T-helper 9 cell (primary cell): ENCODE measurements around the gene LSMEM2.
"Not testable (repeated sequence)": the region's sequence is repeated elsewhere in the genome, so short reads cannot be mapped to it uniquely, and the experiment has no call there.

Experiments
- DNase-seq: peaks from one replicate; pipeline ENCODE4 v3.0.0-alpha.2; 2020

LSMEM2 gene

DNA sequence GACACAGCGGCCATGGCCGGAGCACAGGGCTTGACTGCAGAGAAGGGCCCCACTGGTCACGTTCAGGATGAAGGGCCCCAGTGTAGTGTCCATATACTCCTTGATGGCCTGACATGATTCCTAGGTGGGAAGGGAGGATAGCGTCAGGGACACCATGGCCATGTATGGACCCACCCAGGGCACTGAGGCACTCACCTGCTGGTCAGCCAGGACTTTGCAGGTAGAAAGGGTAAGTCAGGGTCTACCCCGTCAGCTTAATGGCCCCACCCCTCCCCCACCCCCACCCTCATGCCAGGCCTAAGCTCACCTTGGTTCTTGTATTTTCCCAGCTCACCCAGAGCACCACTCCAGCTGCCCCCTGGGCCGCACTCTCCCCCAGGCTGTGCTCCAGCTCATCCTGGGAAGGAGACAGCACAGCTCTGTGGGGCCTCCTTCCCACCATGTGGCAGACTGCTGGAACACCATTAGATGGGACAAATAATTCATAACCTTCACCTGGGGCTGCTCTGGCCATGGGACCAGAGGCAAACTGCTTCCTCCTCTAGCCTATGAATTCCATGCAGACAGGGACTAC is 21.9 kb downstream of the LSMEM2 start:
- no peak for DNase-seq

DNA sequence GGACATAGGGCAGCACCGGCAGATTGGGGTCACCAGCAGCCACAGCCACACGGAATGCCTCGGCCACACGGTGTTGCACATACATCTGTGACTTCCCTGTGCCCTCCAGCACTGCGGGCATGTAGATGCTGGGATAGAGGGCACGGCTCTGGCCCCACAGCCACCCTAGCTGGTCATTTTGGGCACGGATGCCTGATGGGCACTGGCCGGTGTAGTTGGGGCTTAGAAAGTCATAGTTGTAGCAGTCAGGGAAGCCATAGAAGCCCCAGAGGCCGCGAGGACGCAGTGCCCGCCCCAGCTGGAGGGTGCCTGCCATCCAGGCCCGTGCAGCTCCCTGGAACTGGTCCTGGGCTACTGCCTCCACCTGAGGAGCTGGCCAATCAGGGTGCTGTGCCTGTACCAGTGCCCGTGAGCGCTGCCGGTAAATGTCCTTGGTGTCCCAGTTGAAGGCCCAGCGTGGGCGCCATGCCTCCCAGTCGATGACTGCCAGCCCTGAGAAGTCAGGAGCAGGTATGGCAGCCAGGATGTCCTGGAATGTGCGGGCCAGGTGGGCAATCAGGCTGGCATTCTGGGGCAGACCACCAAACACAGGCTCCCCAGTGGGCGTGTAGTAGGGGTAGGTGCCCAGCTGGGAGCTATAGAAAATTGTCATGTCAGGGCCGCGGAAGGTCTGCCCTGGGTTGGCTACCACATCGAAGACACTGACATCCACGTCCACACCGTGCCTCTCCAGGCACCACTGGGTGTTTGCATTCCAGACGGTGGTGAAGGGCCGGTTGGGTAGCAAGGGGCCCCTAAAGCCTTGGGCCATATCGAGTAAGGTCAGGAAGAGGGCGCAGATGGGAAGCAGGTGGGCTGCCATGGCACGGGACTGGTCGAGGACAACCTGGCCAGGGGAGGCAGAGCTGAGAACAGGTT is 23.5 kb downstream of the LSMEM2 start:
- DNase-seq, result no peak

DNA sequence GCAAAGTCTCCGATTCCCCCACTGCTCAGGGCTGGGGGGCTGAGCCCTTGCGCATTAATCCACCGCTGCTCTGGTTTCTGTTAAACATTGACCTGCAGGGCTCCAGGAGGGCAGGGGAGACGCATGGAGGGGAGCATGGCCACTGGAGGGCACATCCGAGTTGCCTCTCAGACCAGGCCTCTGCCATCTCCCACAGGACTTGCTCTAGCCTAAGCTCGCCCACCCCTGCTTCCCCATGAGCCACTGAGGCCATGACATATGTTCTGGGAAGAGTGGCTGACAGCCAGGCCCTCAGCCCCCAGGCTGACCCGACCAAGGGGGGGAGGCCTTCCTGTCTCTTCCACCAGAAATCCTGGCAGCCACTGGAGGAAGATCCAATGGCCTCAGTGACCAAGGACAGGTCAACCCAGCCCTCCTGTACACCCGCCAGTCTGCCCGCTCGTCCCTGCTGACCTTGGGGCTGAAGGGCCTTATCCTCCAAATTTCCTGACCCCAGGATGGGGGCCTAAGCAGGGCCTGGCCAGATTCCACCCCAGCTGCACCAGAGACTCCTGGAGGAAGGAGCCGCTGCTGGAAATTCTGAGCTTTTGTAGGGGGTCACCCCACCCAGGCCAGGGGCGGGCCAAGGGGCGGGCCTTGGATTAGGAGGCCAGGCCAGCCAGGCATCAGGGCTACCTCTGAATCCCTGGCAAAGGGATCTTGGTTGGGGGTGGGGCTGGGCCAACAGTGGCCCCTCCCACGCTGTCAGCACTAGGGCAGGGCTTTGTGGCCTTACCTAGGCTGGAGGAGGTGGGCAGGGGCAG is 24.3 kb downstream of the LSMEM2 start, which contains the start of gene HYAL1:
HYAL1 (minus strand) TSS at position 562 of the 803 bp plus-strand sequence. CDS start 618 bp downstream, outside the sequence.
- no peak for DNase-seq

DNA sequence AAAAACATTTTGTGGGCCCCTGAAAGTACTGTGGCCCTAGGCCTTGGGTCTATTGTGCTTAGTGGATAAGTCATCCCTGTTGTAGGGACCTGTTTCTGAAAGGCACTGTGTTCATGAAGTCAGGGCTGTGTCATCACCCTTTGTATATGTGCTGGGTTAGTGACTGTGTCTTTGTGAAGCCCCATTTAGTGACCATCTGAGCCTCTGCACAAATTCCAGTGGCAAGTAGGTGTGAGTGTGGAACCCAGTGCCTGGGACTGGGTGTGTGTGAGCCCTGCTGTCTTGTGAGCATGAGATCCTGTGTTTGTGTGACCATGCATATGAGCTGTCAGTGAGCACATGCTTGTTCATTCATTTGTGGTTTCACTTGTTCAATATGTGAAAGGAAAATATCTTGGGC is 25.7 kb downstream of the LSMEM2 start:
- no peak for DNase-seq

DNA sequence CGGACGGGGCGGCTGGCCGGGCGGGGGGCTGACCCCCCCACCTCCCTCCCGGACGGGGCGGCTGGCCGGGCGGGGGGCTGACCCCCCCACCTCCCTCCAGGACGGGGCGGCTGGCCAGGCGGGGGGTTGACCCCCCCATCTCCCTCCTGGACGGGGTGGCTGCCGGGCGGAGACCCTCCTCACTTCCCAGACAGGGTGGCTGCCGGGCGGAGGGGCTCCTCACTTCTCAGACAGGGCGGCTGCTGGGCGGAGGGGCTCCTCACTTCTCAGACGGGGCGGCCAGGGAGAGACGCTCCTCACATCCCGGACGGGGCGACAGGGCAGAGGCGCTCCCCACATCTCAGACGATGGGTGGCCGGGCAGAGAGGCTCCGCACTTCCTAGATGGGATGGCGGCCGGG is 33.2 kb downstream of the LSMEM2 start:
- DNase-seq, result not testable (repeated sequence)

DNA sequence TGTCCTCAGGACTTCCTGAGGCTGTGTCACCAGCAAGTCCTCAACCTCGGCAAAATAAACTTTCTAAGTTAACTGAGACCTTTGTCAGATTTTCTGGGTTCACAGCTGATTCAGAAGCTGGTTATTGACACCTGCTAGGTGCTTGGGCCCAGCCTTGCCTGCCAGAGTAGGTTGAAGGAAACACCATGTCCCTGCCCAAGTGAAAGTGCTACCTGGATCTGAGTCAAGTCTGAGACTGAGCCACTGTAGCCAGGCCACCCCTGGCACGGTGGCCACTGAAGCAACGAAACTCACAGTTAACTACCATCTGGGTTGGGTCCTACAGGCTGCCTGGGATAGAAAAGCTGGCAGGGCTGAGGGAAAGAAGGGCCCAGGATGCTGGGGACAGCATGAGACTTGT is 35.5 kb downstream of the LSMEM2 start:
- DNase-seq, result no peak

DNA sequence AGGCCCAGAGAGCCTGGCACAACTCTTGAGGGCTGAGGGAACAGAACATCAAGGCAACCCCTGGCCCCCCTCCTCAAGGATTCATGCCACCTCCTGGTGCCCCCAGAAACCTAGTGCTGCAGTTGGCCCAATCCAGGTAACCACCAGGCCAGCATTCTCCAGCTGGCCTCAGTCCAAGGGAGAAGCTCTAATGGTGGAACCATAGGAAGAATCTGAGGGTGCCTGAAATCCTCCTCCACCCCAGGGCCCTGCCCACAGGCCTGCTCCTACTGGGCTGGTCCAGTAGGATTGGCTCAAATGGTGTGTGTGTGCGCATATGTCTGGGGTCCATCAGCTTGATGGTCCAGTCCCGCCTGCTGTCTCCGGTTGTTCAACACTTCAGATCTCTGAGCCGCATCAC is 35.9 kb downstream of the LSMEM2 start:
- DNase-seq, result no peak

DNA sequence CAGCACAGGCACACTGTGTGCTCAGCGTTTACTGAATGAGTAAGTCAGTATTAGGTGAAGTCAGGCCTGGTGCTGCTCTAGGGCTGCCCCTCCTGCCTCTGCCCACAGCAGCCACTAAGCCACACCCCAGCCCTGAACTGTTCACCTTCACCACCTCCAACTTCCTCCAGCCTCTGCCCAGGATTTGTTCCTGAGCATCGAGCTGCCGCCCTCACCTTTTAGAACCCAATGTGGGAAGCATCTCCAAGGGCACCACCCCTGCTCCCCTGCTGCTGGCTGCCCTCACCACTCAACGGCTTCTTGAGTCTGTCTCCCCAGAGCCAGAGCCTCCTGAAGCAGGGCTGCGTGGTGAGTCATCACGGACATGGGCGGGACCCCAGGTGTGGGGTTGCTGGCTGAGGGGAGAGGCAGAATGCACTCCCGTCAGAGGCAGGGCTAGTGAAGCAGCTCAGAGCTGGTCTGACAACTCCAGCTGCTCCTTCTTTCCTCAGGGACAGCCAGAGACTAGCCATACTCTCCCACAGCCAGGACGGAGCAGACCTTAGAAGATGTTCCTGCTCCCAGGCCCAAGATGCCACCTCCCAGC is 37.9 kb downstream of the LSMEM2 start:
- peak; percentile 73 for DNase-seq

DNA sequence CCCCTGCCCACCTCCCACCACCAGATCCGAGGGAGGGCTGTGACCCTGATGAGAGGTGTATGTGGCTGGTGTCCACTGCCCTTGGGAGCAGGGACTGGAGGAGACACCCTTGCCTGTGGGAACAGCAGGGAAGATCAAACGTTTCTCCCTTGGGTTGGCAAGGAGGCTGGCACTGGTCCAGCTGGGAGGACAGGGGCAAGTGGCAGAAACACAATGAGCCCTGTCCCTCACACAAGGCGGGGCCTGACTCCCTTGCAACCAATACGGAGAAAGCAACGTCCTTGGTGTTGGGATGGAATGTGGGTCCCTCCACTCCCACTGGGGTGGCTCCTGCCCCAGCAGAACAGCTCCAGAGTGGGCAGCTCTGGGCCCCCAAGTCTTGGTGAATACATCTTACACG is 38.4 kb downstream of the LSMEM2 start:
- no peak for DNase-seq

DNA sequence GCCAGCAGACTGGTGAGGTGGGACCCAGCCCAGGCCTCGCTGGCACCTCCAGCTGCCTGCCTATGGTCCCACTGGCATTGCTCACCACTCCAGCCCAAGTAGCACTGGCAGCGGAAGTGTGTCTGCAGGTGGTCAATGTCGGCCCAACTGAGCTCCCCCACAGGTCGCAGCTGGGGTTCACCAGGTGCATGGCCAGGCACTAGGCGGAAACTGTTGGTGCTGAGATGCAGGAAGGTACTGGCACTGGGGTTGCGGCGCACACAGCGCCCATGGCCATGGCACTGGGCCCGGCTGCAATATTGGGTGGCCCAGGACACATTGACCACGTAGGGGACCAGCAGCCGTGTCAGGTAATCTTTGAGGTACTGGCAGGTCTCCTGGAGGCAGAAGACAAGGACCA is 39.3 kb downstream of the LSMEM2 start:
- no peak for DNase-seq

DNA sequence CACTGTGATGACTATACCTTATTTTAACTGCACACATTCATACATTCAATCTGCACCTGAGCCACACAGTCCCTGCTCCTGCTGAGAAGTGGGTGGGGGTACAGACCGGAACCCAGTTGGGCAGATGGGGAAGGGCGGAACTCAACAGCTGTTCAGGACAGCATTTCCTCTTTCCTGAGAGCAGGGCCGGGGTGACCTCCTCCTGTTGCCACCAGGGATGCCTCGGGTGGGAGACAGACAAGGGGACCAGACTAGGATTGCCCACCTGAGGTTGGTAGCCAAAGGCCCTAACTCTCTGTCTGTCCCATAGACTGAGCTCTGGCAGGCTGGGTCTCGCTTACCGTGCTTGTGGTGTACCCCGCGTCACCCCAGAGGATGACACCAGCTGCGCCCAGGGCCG is 39.7 kb downstream of the LSMEM2 start:
- DNase-seq, result no peak

DNA sequence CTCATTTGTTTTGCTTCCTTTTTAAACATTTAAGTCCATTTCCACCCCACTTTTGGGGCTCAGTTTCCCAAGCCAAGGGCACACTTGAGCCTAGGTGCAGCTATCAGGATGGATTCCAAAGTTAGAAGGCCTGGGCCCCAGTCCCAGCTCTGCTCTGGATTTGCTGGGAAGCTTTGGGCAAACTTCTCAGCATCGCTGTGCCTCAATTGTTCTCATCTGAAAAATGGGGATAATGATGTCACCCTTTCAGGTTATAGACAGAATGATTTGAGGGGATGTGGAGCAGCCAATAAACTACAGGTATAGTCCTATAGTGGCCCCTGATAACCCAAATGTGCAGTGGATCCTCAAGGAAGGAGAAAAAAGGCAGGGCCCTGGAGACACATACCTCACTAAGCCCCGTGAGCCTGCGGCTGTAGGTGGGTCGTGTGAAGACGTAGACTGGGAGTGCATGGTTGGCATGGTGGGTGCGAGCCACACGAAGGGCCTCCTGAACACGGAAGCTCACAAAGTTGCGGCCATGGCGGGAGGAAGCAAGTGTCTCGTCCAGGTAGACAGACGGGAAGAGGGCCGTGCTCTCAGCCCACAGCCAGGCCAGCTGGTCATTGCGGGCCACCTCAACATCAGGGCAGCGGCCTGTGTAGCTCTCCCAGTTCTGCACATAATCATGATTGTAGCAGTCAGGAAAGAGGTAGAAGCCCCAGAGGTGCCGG is 40.5 kb downstream of the LSMEM2 start:
- no peak for DNase-seq

DNA sequence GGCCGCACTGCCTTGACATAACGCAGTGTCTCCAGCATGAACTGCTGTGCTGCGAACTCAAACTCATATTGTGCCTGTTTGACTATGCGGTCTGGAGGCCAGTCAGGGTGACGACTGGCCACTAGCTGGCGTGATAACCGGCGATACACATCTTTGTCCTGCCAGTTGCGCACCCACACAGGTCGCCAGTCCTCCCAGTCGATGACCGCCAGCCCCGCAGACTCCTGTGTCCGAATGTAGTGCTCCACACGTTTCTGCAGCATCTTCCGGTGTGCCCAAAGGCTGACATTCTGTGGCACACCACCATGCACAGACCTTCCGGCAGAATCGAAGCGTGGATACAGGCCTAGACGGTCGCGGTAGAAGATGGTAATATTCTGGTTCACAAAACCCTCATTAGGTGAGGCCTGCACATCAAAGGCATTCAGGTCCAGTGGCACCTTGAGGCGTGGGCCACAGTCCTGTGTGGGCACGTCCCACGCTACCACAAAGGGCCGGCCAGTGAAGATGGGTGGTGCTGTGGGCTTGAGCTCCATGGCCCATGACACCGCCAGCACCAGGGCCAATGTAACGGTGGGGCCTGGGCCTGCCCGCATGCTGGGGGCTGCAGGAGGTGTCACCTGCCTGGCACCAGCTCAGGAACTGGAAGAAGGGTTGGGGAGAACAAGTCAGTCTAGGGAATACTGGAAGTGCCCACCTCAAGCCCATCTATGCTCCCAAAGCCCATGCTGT is 41.2 kb downstream of the LSMEM2 start:
- DNase-seq, result no peak

DNA sequence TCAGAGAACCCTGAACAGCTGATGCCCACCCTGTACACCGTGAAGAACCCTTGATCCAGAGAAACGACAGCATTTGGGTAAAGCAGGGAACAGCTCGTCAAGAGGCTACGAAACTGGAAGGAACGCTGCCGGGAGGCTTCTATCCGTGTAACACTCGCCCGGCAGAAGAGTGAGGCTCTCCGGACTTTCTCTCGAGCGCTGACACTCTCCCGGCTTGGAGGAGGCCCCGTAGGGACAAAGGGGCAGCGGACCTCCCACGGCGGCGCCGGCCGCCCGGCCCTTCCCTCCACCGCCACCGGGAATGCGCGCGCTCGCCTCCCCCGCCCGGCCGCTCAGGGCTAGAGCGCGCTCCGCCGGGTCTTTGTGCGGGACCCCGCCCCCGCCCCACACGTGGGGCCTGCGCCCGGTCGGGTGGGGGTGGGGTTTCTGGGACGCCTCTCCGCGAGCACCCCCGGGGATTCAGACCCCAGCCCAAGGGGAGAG is 42.0 kb downstream of the LSMEM2 start:
- DNase-seq, result peak; percentile 45

DNA sequence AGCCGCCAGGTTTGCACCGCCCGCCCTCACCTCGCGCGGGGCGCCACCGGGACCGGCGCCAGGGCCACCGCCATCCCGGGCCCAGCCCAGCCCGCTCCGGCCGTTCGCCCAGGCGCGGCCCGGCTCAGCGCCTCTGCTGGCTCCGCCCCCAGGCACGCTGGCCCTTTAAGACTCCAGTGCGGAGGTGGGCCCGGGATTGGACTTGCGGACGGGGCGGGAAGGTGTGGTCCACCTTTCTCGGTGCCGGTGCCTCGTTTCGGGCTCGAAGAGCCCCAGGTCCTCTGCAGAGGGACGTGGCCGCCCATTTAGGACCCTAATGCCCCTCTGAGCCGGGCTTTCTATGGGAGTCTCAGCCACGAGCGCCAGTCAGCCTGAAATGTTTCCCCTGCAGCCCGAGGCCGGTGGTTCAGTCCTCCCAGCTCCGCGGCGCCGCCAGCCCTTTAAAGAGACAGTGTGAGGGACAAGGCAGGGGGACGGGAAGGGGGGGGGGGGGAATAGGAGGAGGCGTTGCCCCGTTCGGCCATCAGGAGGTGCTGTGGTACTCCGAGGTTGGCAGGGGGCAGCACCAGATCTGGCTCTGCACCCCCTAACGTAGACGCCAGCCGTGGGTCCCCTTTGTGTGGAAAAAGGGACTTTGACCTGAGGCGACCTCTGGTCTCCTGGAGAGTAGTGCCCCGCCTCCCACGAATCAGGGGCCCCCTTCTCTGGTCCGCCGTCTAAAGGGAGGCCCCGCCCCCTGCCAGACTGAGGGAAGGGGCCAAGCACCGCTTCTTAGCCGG is 42.6 kb downstream of the LSMEM2 start:
- peak; percentile 70 for DNase-seq

DNA sequence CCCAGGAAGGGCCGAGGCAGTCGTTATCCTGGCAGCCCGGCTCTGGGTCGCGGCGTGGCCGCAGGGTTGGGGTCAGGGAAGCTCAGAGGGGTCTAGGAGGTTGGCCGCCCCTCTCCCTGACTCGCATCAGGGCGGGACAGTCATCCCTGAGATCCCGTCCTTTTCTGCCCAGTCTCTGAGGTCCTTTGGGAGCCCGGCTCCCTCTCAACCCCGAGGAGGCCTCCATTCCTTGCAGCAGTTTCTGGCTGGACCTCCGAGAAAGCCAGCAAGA is 43.2 kb downstream of the LSMEM2 start:
- DNase-seq, result no peak

DNA sequence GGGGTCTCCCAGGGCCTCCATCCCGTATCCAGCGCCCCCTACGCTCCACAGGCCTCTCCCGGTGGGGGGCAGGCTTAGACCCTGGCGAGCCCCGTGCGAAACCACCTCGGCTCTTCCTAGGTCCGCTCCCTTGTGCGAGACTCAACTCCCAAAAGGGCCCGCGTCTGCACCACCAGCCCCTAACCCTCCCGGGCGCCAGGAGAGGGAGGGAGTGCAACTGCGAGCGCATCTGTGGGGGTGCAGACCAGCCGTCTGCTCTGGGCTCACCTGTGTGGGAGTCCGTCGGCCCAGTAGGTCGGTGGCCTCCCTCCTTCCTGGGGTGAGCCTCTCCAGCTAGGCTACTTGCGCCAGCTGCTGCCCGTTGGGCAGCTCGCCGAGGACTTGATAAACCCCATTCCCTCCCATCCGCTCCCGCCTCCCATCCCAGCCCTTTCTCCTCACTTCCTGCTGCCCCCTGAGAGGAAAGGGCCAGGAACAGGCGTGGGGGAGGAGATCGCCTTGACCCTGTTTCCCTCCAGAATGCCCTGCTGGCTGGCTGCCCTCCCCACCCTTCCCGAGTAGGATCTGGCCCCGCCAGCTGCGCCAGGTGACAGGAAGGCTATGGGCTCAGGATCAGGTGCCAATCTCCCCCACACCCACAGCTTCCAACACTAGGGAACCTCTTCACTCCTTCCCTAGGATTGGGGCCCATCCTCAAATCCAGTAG is 43.7 kb downstream of the LSMEM2 start, which contains the start of gene HYAL2:
HYAL2 (minus strand) TSS at position 360 of the 706 bp plus-strand sequence. CDS start 2,256 bp downstream, outside the sequence.
- DNase-seq, result no peak

DNA sequence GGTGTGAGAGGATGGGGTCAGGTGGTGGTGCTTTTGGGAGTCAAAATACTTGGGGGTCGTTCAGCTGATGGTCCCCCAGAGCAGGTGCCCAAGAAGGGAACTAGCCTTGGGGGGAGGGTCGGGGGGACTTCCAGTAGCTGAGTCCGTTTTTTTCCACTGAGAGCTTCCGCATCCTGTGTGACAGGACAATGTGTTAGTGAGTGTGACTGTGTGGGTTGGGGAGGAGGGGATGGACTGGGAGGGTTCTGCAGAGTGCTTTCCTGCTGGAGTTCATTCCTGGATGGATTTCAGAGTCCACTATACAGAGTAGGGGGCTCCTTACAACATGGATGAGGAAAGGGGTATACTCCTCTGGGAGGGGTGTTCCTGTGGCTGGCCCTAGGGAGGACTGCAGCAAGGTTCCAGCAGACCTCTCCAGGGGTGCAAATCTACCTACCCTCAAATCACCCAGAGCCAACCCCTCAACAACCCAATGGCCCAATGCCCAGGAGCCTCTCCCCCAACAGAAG is 44.3 kb downstream of the LSMEM2 start:
- DNase-seq, result no peak

DNA sequence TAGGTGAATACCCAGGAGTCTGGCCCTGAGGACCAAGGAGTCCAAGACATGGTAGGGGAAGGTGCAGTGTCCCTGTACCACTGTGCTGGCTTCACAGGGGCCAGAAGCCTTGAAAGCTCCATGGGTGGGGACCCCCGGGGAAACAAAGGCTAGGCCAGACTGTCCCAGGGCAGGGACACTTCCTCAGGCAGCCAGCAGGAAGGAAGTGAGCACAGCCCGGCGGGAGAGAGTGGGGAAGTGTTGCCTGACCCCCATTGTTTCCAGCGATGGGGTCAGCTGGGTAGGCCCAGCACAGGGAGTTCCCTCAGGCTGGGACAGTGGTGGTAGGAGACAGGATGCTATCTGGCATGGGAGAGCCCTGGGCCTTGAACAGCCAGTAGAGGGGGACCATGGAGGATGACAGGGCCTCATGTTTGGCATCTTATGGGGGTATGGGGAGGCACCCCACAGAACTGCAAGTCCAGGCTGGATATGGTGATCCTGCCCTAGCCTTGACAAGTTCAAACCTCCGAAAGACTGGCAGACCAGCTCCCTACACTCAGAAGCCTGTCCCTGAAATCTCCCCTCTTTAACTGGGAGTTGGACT is 44.8 kb downstream of the LSMEM2 start:
- DNase-seq, result no peak
